IMR-90 (cell line): ENCODE measurements around the gene MED12L. TPM values are rescaled to one million over a fixed set of nuclear protein-coding genes. Genes with fewer than 3 reads are reported as not detected.

ENCODE experiments used
- ATAC-seq: fragments of 200-7000 bp; cut with Tn5 transposase; 2 replicates; pipeline ENCODE4 v1.9.1; 2020; ENCODE audit warnings: low read depth, mild to moderate bottlenecking, moderate library complexity
- BruUV-seq: library from RNA; stranded (reverse); fragments of 400-500 nt; replicated peaks from 2 replicates; lab custom pipeline; 2021; lab: Mats Ljungman, UMichigan
- CTCF ChIA-PET: fragments of 300-600 bp; formaldehyde crosslinking; extraction: SDS; loops from one replicate; lab custom pipeline; 2021; ENCODE audit warnings: antibody characterized with exemption; lab: Yijun Ruan, JAX
- POLR2A ChIA-PET: fragments of 300-600 bp; sonication (Branson Sonifier 250); formaldehyde crosslinking; loops from one replicate; lab custom pipeline; 2022; ENCODE audit warnings: antibody characterized with exemption; ENCODE audit not compliant: unreplicated experiment; lab: Charles Lee
- DNase-seq: peaks from one replicate; pipeline ENCODE4 v3.0.0; 2013
- H2AFZ ChIP-seq: replicated peaks from 2 replicates; pipeline ENCODE3; 2013; ENCODE audit warnings: low read length, mild to moderate bottlenecking; ENCODE audit not compliant: poor library complexity
- H2AK5ac ChIP-seq: 2 replicates; pipeline ENCODE4 v1.6.1; 2013; ENCODE audit warnings: low read depth, low read length, inconsistent platforms
- H2AK9ac ChIP-seq: replicated peaks from 2 replicates; pipeline ENCODE3; 2013; ENCODE audit warnings: mild to moderate bottlenecking, low read depth, low read length, moderate library complexity; ENCODE audit not compliant: poor library complexity
- H2BK120ac ChIP-seq: 2 replicates; pipeline ENCODE4 v1.6.1; 2013; ENCODE audit warnings: low read depth, low read length, inconsistent platforms
- H2BK15ac ChIP-seq: 3 replicates; pipeline ENCODE4 v1.6.1; 2013; ENCODE audit warnings: low read depth, low read length, inconsistent platforms
- H2BK20ac ChIP-seq: 2 replicates; pipeline ENCODE4 v1.6.1; 2013; ENCODE audit warnings: low read depth, mild to moderate bottlenecking, inconsistent platforms, low read length, moderate library complexity
- H2BK5ac ChIP-seq: 2 replicates; pipeline ENCODE4 v1.6.1; 2013; ENCODE audit warnings: mild to moderate bottlenecking, low read depth, low read length, inconsistent platforms; ENCODE audit not compliant: poor library complexity, severe bottlenecking
- H3K14ac ChIP-seq: replicated peaks from 2 replicates; pipeline ENCODE4 v1.6.1; 2013; ENCODE audit warnings: low read depth, low read length, inconsistent platforms
- H3K18ac ChIP-seq: 2 replicates; pipeline ENCODE4 v1.6.1; 2013; ENCODE audit warnings: low read depth, low read length, control low read depth
- H3K23ac ChIP-seq: 2 replicates; pipeline ENCODE4 v1.6.1; 2013; ENCODE audit warnings: low read depth, low read length, inconsistent platforms
- H3K27ac ChIP-seq: 2 replicates; pipeline ENCODE4 v1.5.1; 2013; ENCODE audit warnings: mild to moderate bottlenecking, control low read depth, low read length; ENCODE audit not compliant: insufficient read depth
- H3K27me3 ChIP-seq: 2 replicates; pipeline ENCODE4 v1.6.1; 2013; ENCODE audit warnings: low read length; ENCODE audit not compliant: control insufficient read depth, insufficient read depth
- H3K36me3 ChIP-seq: 2 replicates; pipeline ENCODE4 v1.6.1; 2013; ENCODE audit warnings: low read length, mixed read lengths; ENCODE audit not compliant: control insufficient read depth, insufficient read depth
- H3K4ac ChIP-seq: 2 replicates; pipeline ENCODE4 v1.6.1; 2013; ENCODE audit warnings: low read depth, low read length, inconsistent platforms
- H3K4me1 ChIP-seq: 2 replicates; pipeline ENCODE4 v1.6.1; 2013; ENCODE audit warnings: low read length, mixed read lengths; ENCODE audit not compliant: control insufficient read depth, insufficient read depth
- H3K4me2 ChIP-seq: 2 replicates; pipeline ENCODE4 v1.6.1; 2013; ENCODE audit warnings: low read depth, mild to moderate bottlenecking, control low read depth, low read length, moderate library complexity
- H3K4me3 ChIP-seq: 2 replicates; pipeline ENCODE4 v1.5.1; 2013; ENCODE audit warnings: low read depth, mild to moderate bottlenecking, control low read depth, low read length, moderate library complexity; ENCODE audit not compliant: insufficient read depth
- H3K56ac ChIP-seq: 2 replicates; pipeline ENCODE4 v1.6.1; 2013; ENCODE audit warnings: low read length, inconsistent platforms; ENCODE audit not compliant: insufficient read depth; ENCODE audit errors: extremely low read depth
- H3K79me1 ChIP-seq, 2 experiments: 2 replicates each; pipeline ENCODE4 v1.6.1; 2013; ENCODE audit warnings: low read length in 2 of 2, inconsistent platforms in 1 of 2, low read depth in 1 of 2
- H3K9ac ChIP-seq: 2 replicates; pipeline ENCODE4 v1.6.1; 2013; ENCODE audit warnings: low read depth, low read length, control low read depth
- H3K9me1 ChIP-seq: 2 replicates; pipeline ENCODE4 v1.6.1; 2013; ENCODE audit warnings: low read length, inconsistent platforms; ENCODE audit not compliant: insufficient read depth
- H3K9me3 ChIP-seq: 2 replicates; pipeline ENCODE4 v1.6.1; 2013; ENCODE audit warnings: low read length; ENCODE audit not compliant: control insufficient read depth, insufficient read depth
- H4K20me1 ChIP-seq: 2 replicates; pipeline ENCODE4 v1.6.1; 2013; ENCODE audit warnings: low read length, inconsistent platforms; ENCODE audit not compliant: insufficient read depth
- H4K5ac ChIP-seq: 2 replicates; pipeline ENCODE4 v1.6.1; 2013; ENCODE audit warnings: mild to moderate bottlenecking, low read depth, low read length, control low read depth
- H4K8ac ChIP-seq, 2 experiments: 2 replicates each; pipeline ENCODE4 v1.6.1; 2013; ENCODE audit warnings: low read depth in 2 of 2, low read length in 2 of 2, control low read depth in 1 of 2, inconsistent platforms in 1 of 2
- H4K91ac ChIP-seq: 2 replicates; pipeline ENCODE4 v1.6.1; 2013; ENCODE audit warnings: low read depth, low read length, inconsistent platforms; ENCODE audit not compliant: insufficient read depth
- BHLHE40 ChIP-seq: fragments of 150-350 bp; IDR thresholded peaks from 2 replicates; pipeline ENCODE4 v1.6.1; 2016; ENCODE audit warnings: mild to moderate bottlenecking, low read depth, low read length
- CEBPB ChIP-seq: IDR thresholded peaks from 2 replicates; pipeline ENCODE4 v1.6.1; 2012; ENCODE audit warnings: low read depth, low read length, improper control_type of control experiment
- MAFK ChIP-seq: IDR thresholded peaks from 2 replicates; pipeline ENCODE4 v1.6.1; 2012; ENCODE audit warnings: low read depth, low read length, improper control_type of control experiment
- MAZ ChIP-seq: IDR thresholded peaks from 2 replicates; pipeline ENCODE4 v1.6.1; 2012; ENCODE audit warnings: low read depth, mild to moderate bottlenecking, low read length, improper control_type of control experiment, moderate library complexity, borderline replicate concordance
- RFX5 ChIP-seq: IDR thresholded peaks from 2 replicates; pipeline ENCODE4 v1.8.0; 2012; ENCODE audit warnings: low read depth, mild to moderate bottlenecking, low read length, moderate library complexity
- WGBS, 2 experiments: methylation state at CpG; one replicate each; pipeline versions ENCODE4 v1.1.5 to v1.1.7; 2013; ENCODE audit warnings: missing lambda C conversion rate in 2 of 2; ENCODE audit not compliant: insufficient read length in 1 of 2; ENCODE audit errors: extremely low coverage in 2 of 2; 5-methylcytosine and 5-hydroxymethylcytosine counted together
- dilution Hi-C: fragments of 300-500 bp; cut with HindIII; formaldehyde crosslinking; loops from one replicate; pipeline ENCODE4 v1.14.3; 2018; ENCODE audit warnings: low sequenced_read_pairs; ENCODE audit not compliant: unreplicated experiment
- in situ Hi-C: fragments of 300-500 bp; cut with MboI; formaldehyde crosslinking; loops from 3 replicates; pipeline ENCODE4 v1.14.3; 2019; ENCODE audit warnings: low sequenced_read_pairs, inconsistent platforms, mixed read lengths
- intact Hi-C: fragments of 100-400 bp; cut with micrococcal nuclease; formaldehyde crosslinking; loops from 2 replicates; pipeline ENCODE4 v1.10.0; 2022
- polyA plus RNA-seq, 3 experiments: library from polyadenylated mRNA; depleted of rRNA; stranded (reverse); fragments of >200 nt; gene quantifications; 2 replicates each; pipeline ENCODE4 v1.2.3, GENCODE V29; 2012; ENCODE audit warnings: low replicate concordance in 1 of 3
- total RNA-seq: library from RNA; depleted of rRNA; stranded (reverse); fragments of >200 nt; gene quantifications from 2 replicates; pipeline ENCODE4 v1.2.3, GENCODE V29; 2012

MED12L gene
- total and polyA plus RNA-seq, 2 of the 4 experiments (the other 2 are of a cell fraction) = 0.05 to 0.18 TPM

DNA sequence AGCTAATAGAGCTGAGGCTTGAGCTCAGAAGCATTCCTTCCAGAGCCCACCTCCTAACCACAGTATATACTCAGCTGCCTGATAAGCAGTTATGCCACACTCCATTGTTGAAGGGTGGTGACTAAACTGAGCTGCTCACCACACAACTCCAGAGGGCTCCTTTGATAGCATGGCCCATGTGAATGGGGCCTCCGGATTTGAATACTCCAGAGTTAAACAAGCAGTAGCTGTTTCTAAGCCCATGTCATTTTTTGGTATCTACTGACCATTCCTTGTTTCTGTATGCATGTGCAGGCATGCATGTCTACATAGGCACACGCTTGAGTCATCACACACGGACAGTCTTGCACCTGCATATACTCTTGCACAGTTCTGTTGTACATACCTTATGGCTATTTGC, 346.5 kb downstream of the MED12L start:
- no peaks in the 10 kb centered on the region for H3K36me3 ChIP-seq
- H3K4me2 ChIP-seq = no peak overlapping the region
- no peaks in the 10 kb centered on the region for H3K27me3 ChIP-seq
- ChIA-PET POLR2A (no interaction called here), CTCF (interaction anchor here (1.2 kb wide), 1 partner anchor 9 kb away, joined by 3 read pairs; no protein-coding TSS in a partner anchor)
- H3K4me1 ChIP-seq = peaks cover 6% of the 10 kb centered on the region
- H3K4me3 ChIP-seq = no peak overlapping the region
- H3K9me3 ChIP-seq = no peaks in the 10 kb centered on the region
- H2BK5ac ChIP-seq = peak overlapping the region; percentile 43
- 57% methylated on average over 1 of the region's 3 CpGs; no CpG with 5 or more reads in 1 of the 2 experiments for WGBS, 2 experiments
- peak overlapping the region; percentile 51; the same call in 1 of the 2 replicates for H2BK20ac ChIP-seq
- no peaks in the 10 kb centered on the region for H3K79me1 ChIP-seq
- H3K14ac ChIP-seq = no peak overlapping the region; the same call in 1 of the 2 replicates
- H2AFZ ChIP-seq = peak overlapping the region; percentile 58
- H4K5ac ChIP-seq = no peak overlapping the region
- dilution Hi-C loops (no loop called here), intact Hi-C loops (loop anchor here (10.0 kb wide), 1 partner anchor 267 kb away; no protein-coding TSS in a partner anchor), in situ Hi-C loops (loop anchor here (10.0 kb wide), 1 partner anchor 207 kb away; no protein-coding TSS in a partner anchor)
- H4K91ac ChIP-seq = 0 out of 2 replicates have a peak overlapping the region, but pooled peaks have one; percentile 0
- H3K27ac ChIP-seq = no peak overlapping the region
- H4K20me1 ChIP-seq = no peaks in the 10 kb centered on the region
- H3K18ac ChIP-seq = 0 out of 2 replicates have a peak overlapping the region, but pooled peaks have one; percentile 1
- no peak overlapping the region for H2AK9ac ChIP-seq
- TF ChIP-seq MAFK (peak; percentile 23; the same call in 1 of the 2 replicates), RFX5 (no peak), CEBPB (peak; percentile 32; the same call in 1 of the 2 replicates), BHLHE40 (peak; percentile 57), MAZ (no peak)
- H2BK15ac ChIP-seq = 0 out of 3 replicates have a peak overlapping the region, but pooled peaks have one; percentile 15
- no peak overlapping the region; the same call in 1 of the 2 replicates for H3K23ac ChIP-seq
- H2BK120ac ChIP-seq = peak overlapping the region; percentile 30
- H3K56ac ChIP-seq = no peak overlapping the region
- peaks cover 13% of the 10 kb centered on the region for H3K9me1 ChIP-seq
- DNase-seq = peak; percentile 89
- no peak overlapping the region; the same call in none of the 2 replicates for H3K4ac ChIP-seq
- H4K8ac ChIP-seq = no peak overlapping the region
- peak overlapping the region; percentile 60; the same call in 1 of the 2 replicates for H2AK5ac ChIP-seq
- peak; percentile 80 for ATAC-seq
- no TSS peak for BruUV-seq
- no peak overlapping the region for H3K9ac ChIP-seq
